H1 (cell line): ENCODE data around the gene AP1M1.

Experiments
- CBX5 ChIP-seq: fragments of 300-800, 300-1000 bp; sonication (generic); IDR thresholded peaks from 2 replicates; pipeline ENCODE4 v1.7.1; 2016; ENCODE audit warnings: antibody characterized with exemption, low read length, low read depth
- CEBPB ChIP-seq: IDR thresholded peaks from 2 replicates; pipeline ENCODE4 v1.6.1; 2012; ENCODE audit warnings: low read depth, low read length
- CREB1 ChIP-seq: IDR thresholded peaks from 2 replicates; pipeline ENCODE4 v1.6.1; 2012; ENCODE audit warnings: inconsistent platforms
- EP300 ChIP-seq, 2 experiments: IDR thresholded peaks; 1 replicate in 1 of 2; 2 replicates in 1 of 2; pipeline ENCODE4 v1.6.1; 2011 to 2012; ENCODE audit warnings: low read depth in 2 of 2, low read length in 2 of 2, mild to moderate bottlenecking in 2 of 2, borderline replicate concordance in 1 of 2, inconsistent platforms in 1 of 2, moderate library complexity in 1 of 2
- JUN ChIP-seq: IDR thresholded peaks from 2 replicates; pipeline ENCODE4 v1.6.1; 2011; ENCODE audit warnings: low read depth, mild to moderate bottlenecking, improper control_type of control experiment, low read length
- POLR2A ChIP-seq, 2 experiments: IDR thresholded peaks; 1 replicate in 1 of 2; 2 replicates in 1 of 2; pipeline ENCODE4 v1.6.1; 2011; ENCODE audit warnings: low read depth in 2 of 2, low read length in 2 of 2, mild to moderate bottlenecking in 2 of 2; ENCODE audit errors: control extremely low read depth in 1 of 2
- POLR2AphosphoS5 ChIP-seq: IDR thresholded peaks from 2 replicates; pipeline ENCODE4 v1.6.1; 2011; ENCODE audit warnings: low read depth, low read length
- RBBP5 ChIP-seq: IDR thresholded peaks from 2 replicates; pipeline ENCODE4 v1.7.1; 2012; ENCODE audit warnings: low read depth, mild to moderate bottlenecking, inconsistent platforms, low read length, moderate library complexity, borderline replicate concordance
- SIN3A ChIP-seq, 2 experiments: IDR thresholded peaks in 1 of 2; conservative IDR thresholded peaks in 1 of 2; 2 replicates each; pipeline ENCODE4 v1.6.1; 2011 to 2012; ENCODE audit warnings: low read length in 2 of 2, improper control_type of control experiment in 1 of 2, low read depth in 1 of 2, mild to moderate bottlenecking in 1 of 2
- SP4 ChIP-seq: IDR thresholded peaks from 2 replicates; pipeline ENCODE4 v1.6.1; 2012; ENCODE audit warnings: low read length, inconsistent platforms
- TAF1 ChIP-seq: IDR thresholded peaks from 2 replicates; pipeline ENCODE4 v1.6.1; 2011; ENCODE audit warnings: mild to moderate bottlenecking, low read depth, low read length
- ZNF274 ChIP-seq: IDR thresholded peaks from 2 replicates; pipeline ENCODE4 v1.7.0; 2012; ENCODE audit warnings: low read length, borderline replicate concordance; ENCODE audit errors: extremely low read depth
- TF ChIP-seq, protein P1 (sequence below), 3 experiments: IDR thresholded peaks; 1 replicate in 2 of 3; 2 replicates in 1 of 3; pipeline versions ENCODE4 v1.5.1 to v1.6.1; 2011; ENCODE audit warnings: low read length in 3 of 3, mild to moderate bottlenecking in 3 of 3, inconsistent platforms in 2 of 3, low read depth in 1 of 3, moderate library complexity in 1 of 3; ENCODE audit not compliant: insufficient read depth in 1 of 3; ENCODE audit errors: control extremely low read depth in 1 of 3

DNA sequence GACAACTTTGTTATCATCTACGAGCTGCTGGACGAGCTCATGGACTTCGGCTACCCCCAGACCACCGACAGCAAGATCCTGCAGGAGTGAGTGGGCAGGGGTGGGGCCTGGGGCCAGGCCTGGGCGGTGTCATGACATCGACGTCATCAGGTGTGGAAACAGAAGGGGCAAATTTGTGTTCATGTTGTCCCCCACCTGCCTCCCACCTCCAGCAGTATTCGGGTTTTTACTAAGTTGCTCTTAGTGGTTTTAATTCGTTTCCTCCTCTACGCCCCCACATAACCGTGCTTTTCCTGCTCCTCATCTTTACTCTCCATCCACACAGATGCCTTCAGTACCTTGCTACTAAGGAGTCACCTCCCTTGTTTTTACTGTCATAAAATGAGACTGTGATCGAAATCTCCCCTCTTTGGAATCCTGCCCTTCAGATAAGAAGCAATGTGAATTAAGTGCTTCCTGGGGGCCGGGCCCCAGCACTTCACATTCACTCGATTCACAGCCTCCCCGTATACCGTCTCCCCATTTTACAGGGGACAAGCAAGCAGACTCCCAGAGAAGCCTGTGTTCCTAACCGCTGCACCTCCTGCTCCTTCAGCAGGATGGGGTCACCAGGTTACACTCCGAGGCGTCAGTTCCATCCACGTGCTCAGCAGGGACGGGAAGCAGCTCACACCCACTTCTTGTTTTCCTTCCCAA lies 10.5 kb downstream of the AP1M1 start:
- TF ChIP-seq, protein P1, sequence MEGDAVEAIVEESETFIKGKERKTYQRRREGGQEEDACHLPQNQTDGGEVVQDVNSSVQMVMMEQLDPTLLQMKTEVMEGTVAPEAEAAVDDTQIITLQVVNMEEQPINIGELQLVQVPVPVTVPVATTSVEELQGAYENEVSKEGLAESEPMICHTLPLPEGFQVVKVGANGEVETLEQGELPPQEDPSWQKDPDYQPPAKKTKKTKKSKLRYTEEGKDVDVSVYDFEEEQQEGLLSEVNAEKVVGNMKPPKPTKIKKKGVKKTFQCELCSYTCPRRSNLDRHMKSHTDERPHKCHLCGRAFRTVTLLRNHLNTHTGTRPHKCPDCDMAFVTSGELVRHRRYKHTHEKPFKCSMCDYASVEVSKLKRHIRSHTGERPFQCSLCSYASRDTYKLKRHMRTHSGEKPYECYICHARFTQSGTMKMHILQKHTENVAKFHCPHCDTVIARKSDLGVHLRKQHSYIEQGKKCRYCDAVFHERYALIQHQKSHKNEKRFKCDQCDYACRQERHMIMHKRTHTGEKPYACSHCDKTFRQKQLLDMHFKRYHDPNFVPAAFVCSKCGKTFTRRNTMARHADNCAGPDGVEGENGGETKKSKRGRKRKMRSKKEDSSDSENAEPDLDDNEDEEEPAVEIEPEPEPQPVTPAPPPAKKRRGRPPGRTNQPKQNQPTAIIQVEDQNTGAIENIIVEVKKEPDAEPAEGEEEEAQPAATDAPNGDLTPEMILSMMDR (IDR thresholded peaks at IDR 0.05; ENCODE audit: control extremely low read depth in 1 of 3, insufficient read depth in 1 of 3, low read depth in 1 of 3, low read length in 3 of 3) = no peak
- no peak for TF ChIP-seq EP300 (IDR thresholded peaks at IDR 0.05; ENCODE audit: borderline replicate concordance in 1 of 2, low read depth in 2 of 2, low read length in 2 of 2)
- no peak for TF ChIP-seq POLR2AphosphoS5
- TF ChIP-seq JUN = no peak
- no peak for TF ChIP-seq SP4
- no peak for TF ChIP-seq CEBPB
- TF ChIP-seq ZNF274 = no peak
- TF ChIP-seq TAF1 = no peak
- no peak for TF ChIP-seq POLR2A (IDR thresholded peaks at IDR 0.05; ENCODE audit: control extremely low read depth in 1 of 2, low read depth in 2 of 2, low read length in 2 of 2)
- TF ChIP-seq CBX5 = no peak
- no peak for TF ChIP-seq CREB1
- TF ChIP-seq SIN3A (conservative IDR thresholded peaks at IDR 0.05 in 1 of 2, IDR thresholded peaks at IDR 0.05 in 1 of 2; ENCODE audit: low read depth in 1 of 2, low read length in 2 of 2) = no peak
- TF ChIP-seq RBBP5 = no peak
